CD4-positive, alpha-beta memory T cell (primary cell): ENCODE measurements around the gene USP6NL. TPM values are rescaled to one million over a fixed set of nuclear protein-coding genes. Genes with fewer than 3 reads are reported as not detected.

ENCODE experiments used
- CTCF ChIA-PET: fragments of 350-600 bp; sonication (Branson Sonifier 250); formaldehyde crosslinking; loops from one replicate; lab custom pipeline; 2021; ENCODE audit warnings: inconsistent platforms; ENCODE audit not compliant: partially characterized antibody; lab: Charles Lee
- POLR2A ChIA-PET: fragments of 350-600 bp; sonication (Branson Sonifier 250); formaldehyde crosslinking; loops from one replicate; lab custom pipeline; 2021; ENCODE audit not compliant: partially characterized antibody; lab: Charles Lee
- DNase-seq, 5 donors: peaks; one replicate each; pipeline versions ENCODE4 v3.0.0 to v3.0.0-alpha.2; 2020 to 2022; ENCODE audit warnings: mixed read lengths in 1 of 5
- H3K27ac ChIP-seq: one replicate; pipeline ENCODE4 v1.7.0; 2013; ENCODE audit warnings: low read depth, low read length
- H3K27me3 ChIP-seq: 2 replicates; pipeline ENCODE4 v1.7.0; 2013; ENCODE audit warnings: mild to moderate bottlenecking, low read length, moderate library complexity; ENCODE audit not compliant: insufficient read depth
- H3K36me3 ChIP-seq: 2 replicates; pipeline ENCODE4 v1.7.0; 2013; ENCODE audit warnings: mild to moderate bottlenecking, low read length, moderate library complexity; ENCODE audit not compliant: insufficient read depth
- H3K4me1 ChIP-seq: 2 replicates; pipeline ENCODE4 v1.7.0; 2013; ENCODE audit warnings: mild to moderate bottlenecking, low read length, moderate library complexity; ENCODE audit not compliant: insufficient read depth
- H3K4me3 ChIP-seq, 2 donors: one replicate each; pipeline ENCODE4 v1.7.0; 2013; ENCODE audit warnings: low read length in 2 of 2, mild to moderate bottlenecking in 1 of 2
- H3K9me3 ChIP-seq, 2 donors: one replicate each; pipeline ENCODE4 v1.7.0; 2013; ENCODE audit warnings: low read length in 2 of 2, control low read depth in 1 of 2; ENCODE audit not compliant: control insufficient read depth in 1 of 2
- H3K27ac Mint-ChIP-seq, 7 donors: one replicate each; pipeline ENCODE4 v1.8.0; 2020 to 2021; ENCODE audit warnings: mixed read lengths in 7 of 7, mild to moderate bottlenecking in 6 of 7, inconsistent platforms in 3 of 7, moderate library complexity in 3 of 7
- H3K27me3 Mint-ChIP-seq, 2 donors: one replicate each; pipeline ENCODE4 v1.8.0; 2020 to 2021; ENCODE audit warnings: mixed read lengths in 2 of 2
- H3K36me3 Mint-ChIP-seq, 2 donors: one replicate each; pipeline ENCODE4 v1.8.0; 2020 to 2021; ENCODE audit warnings: mixed read lengths in 2 of 2, inconsistent platforms in 1 of 2, mild to moderate bottlenecking in 1 of 2
- H3K4me1 Mint-ChIP-seq, 4 donors: one replicate each; pipeline ENCODE4 v1.8.0; 2020 to 2021; ENCODE audit warnings: mixed read lengths in 4 of 4, mild to moderate bottlenecking in 1 of 4
- H3K4me3 Mint-ChIP-seq, 8 donors: one replicate each; pipeline ENCODE4 v1.8.0; 2020 to 2021; ENCODE audit warnings: mixed read lengths in 8 of 8, mild to moderate bottlenecking in 7 of 8, moderate library complexity in 6 of 8, inconsistent platforms in 3 of 8
- H3K9me3 Mint-ChIP-seq, 8 donors: one replicate each; pipeline ENCODE4 v1.8.0; 2020 to 2021; ENCODE audit warnings: mixed read lengths in 8 of 8, mild to moderate bottlenecking in 5 of 8, inconsistent platforms in 3 of 8, moderate library complexity in 1 of 8
- intact Hi-C: fragments of 100-400 bp; cut with micrococcal nuclease; formaldehyde crosslinking; loops from one replicate; pipeline ENCODE4 v1.15.1; 2023
- polyA plus RNA-seq, 2 donors: library from polyadenylated mRNA; unstranded; fragments of 300-500 nt; fragmentation: Illumina TruSeq; gene quantifications; one replicate each; pipeline ENCODE4 v1.2.3, GENCODE V29; 2021
- total RNA-seq, 2 experiments: library from RNA; stranded (reverse); gene quantifications; one replicate each; pipeline ENCODE4 v1.2.3, GENCODE V29; 2021

Gene USP6NL
- total and polyA plus RNA-seq, 4 experiments from 2014 or later: 2.2 to 4.8 (median 3.3) TPM

DNA sequence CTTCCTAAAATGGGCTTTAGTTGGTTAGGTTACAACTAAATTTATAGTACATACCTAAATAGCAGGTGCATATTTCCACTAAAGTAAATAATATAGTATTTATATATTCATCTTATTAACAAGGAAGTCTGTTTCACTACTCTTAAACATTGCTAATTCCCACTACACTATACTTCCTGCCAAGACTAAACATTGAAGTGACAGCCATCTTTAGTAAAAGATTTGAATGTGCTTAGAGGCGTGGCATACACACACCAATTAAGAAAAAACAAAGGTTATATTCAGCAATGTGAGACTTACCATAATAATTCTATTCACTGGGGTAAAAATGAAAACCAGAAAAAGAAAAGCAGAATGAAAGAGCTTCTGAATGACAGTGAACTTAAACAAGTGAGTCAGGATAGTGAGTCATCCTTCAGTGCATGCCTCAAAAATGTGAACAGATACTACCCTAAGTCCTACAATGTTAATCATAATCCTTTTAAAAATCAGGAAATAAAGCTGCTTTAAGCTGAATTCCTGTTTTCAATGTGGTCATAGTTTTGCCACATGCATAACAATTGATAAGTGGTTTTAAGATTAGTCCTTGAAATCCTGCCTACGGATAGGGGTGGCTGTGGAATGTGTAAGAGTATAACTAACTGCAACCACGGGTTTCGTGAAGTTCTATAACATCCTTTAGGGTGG, 59.4 kb downstream of the USP6NL start:
- Histone ChIP-seq H3K4me1 (no peaks in the 10 kb centered on the region), H3K27ac (no peak overlapping the region), H3K4me3 (no peak overlapping the region), H3K27me3 (no peaks in the 10 kb centered on the region), H3K9me3 (no peaks in the 10 kb centered on the region), H3K36me3 (no peaks in the 10 kb centered on the region)
- CTCF ChIA-PET: no interaction called here
- Mint-ChIP-seq H3K9me3 (peaks cover 0 to 4% (median 0%) of the 10 kb centered on the region in 8 donors), H3K4me1 (peaks cover 0 to 9% (median 3%) of the 10 kb centered on the region in 4 donors), H3K27me3 (peaks cover 1 to 3% of the 10 kb centered on the region in 2 donors), H3K27ac (no peak overlapping the region), H3K4me3 (no peak overlapping the region), H3K36me3 (no peaks in the 10 kb centered on the region)
- POLR2A ChIA-PET: no interaction called here
- intact Hi-C loops: no loop called here
- no peak for DNase-seq

DNA sequence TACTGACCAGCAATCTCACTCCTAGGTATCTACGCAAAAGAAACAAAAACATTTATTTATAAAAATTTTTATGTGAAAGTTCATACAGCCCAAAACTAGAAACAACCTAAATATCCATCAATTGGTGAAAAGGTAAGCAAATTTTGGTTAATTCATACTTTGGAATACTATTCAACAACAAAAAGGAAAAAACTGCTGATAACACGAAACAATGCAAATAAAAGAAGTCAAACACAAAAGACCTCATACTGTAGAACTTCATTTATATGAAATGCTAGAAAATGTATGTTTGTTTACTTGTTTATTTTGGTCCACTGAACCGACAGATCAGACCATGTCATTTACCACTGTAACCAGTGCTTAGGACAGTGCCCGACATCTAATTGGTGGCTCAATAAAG, 60.3 kb downstream of the USP6NL start:
- H3K27me3 Mint-ChIP-seq: peaks cover 1 to 3% of the 10 kb centered on the region in 2 donors
- intact Hi-C loops: no loop called here
- no peak for DNase-seq
- no peaks in the 10 kb centered on the region for H3K27me3 ChIP-seq
- ChIA-PET CTCF (no interaction called here), POLR2A (no interaction called here)
- no peaks in the 10 kb centered on the region for H3K36me3 ChIP-seq
- no peak overlapping the region for H3K27ac Mint-ChIP-seq
- H3K4me3 ChIP-seq: no peak overlapping the region
- H3K9me3 ChIP-seq: no peaks in the 10 kb centered on the region
- no peaks in the 10 kb centered on the region for H3K36me3 Mint-ChIP-seq
- H3K9me3 Mint-ChIP-seq: peaks cover 0 to 4% (median 0%) of the 10 kb centered on the region in 8 donors
- peaks cover 0 to 9% (median 3%) of the 10 kb centered on the region in 4 donors for H3K4me1 Mint-ChIP-seq
- no peak overlapping the region for H3K4me3 Mint-ChIP-seq
- no peak overlapping the region for H3K27ac ChIP-seq
- no peaks in the 10 kb centered on the region for H3K4me1 ChIP-seq

DNA sequence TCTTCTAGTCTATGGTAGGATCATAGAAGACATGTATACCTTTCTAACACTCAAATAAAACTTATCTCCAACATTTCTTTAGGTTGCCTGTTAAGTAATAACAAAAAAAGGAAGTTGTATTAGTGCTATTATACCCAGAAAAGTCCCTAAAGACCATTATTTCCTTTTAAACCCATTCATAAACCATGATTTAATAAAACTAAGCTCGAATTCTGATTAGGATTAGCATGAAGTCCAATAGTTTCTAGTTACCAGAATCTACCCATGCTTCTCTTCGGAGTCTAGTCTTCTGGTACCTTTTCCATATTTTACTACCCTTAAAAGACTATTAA, 62.7 kb downstream of the USP6NL start:
- CTCF ChIA-PET: interaction anchor here (1.7 kb wide), 1 partner anchor 13 kb away, joined by 3 read pairs; no protein-coding TSS in a partner anchor
- POLR2A ChIA-PET: no interaction called here
- Histone ChIP-seq H3K27me3 (no peaks in the 10 kb centered on the region), H3K4me3 (no peak overlapping the region), H3K9me3 (no peaks in the 10 kb centered on the region), H3K4me1 (no peaks in the 10 kb centered on the region), H3K27ac (no peak overlapping the region), H3K36me3 (no peaks in the 10 kb centered on the region)
- H3K4me3 Mint-ChIP-seq: no peak overlapping the region
- peaks cover 0 to 1% of the 10 kb centered on the region in 2 donors for H3K27me3 Mint-ChIP-seq
- peaks cover 0 to 2% (median under 1%) of the 10 kb centered on the region in 4 donors for H3K4me1 Mint-ChIP-seq
- no peak overlapping the region for H3K27ac Mint-ChIP-seq
- no peaks in the 10 kb centered on the region for H3K36me3 Mint-ChIP-seq
- DNase-seq: no peak
- no peaks in the 10 kb centered on the region for H3K9me3 Mint-ChIP-seq
- intact Hi-C loops: no loop called here

DNA sequence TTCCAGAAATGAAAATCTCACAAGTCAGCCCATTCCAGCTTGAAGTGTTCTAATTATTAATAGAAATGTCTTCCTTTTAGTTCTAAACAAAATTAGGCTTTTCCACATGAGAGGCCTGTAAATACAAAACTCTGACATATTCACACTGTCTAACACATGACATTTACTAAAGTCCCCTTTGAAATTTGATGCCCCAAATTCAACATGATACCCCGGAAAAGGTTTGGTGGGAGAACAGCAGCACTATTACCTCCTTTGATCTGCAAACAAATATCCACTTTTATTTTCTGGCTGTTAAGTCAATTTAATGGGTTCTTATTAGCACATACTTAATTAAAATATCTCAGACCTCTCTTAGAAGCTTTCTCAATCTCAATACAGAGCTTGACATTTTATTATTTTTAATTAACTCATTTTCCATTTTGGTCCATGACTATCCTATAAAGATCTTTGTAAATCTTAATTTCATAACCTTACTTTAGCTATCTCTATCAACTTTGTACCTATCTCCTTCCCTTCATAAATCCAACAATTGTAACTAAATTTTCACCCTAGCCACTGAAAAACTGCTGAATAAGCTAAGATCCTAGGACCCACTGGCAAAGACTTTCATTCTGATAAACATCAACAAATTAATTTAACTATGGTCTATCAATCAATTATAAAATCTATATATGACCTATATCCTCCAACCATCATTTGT, 63.2 kb downstream of the USP6NL start:
- no peaks in the 10 kb centered on the region for H3K9me3 ChIP-seq
- Mint-ChIP-seq H3K27ac (no peak overlapping the region), H3K36me3 (no peaks in the 10 kb centered on the region), H3K27me3 (peaks cover 0 to 1% of the 10 kb centered on the region in 2 donors), H3K9me3 (no peaks in the 10 kb centered on the region), H3K4me1 (peaks cover 0 to 2% (median 0%) of the 10 kb centered on the region in 4 donors), H3K4me3 (no peak overlapping the region)
- no peak for DNase-seq
- no peaks in the 10 kb centered on the region for H3K27me3 ChIP-seq
- no peaks in the 10 kb centered on the region for H3K4me1 ChIP-seq
- ChIA-PET CTCF (interaction anchor here (1.7 kb wide), 1 partner anchor 12 kb away, joined by 3 read pairs; no protein-coding TSS in a partner anchor), POLR2A (no interaction called here)
- no peak overlapping the region for H3K4me3 ChIP-seq
- intact Hi-C loops: no loop called here
- H3K36me3 ChIP-seq: no peaks in the 10 kb centered on the region
- H3K27ac ChIP-seq: no peak overlapping the region

DNA sequence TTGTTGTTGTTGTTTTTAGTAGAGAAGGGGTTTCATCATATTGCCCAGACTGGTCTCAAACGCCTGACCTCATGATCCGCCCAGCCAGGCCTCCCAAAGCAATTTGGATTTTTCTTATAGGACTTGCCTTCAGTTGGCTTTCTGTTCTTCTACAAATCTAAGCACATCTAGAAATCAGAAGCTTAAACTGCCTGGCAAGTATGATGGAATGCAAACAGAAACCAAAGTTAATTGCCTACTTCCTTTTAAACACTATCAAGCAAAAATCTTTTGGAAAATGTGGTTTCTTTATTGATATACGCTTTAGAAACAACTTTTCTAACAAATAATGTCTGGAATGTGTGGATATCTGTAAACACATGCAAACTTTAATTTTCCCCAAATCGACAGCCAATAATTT, 64.9 kb downstream of the USP6NL start:
- Histone ChIP-seq H3K27me3 (no peaks in the 10 kb centered on the region), H3K4me1 (no peaks in the 10 kb centered on the region), H3K36me3 (no peaks in the 10 kb centered on the region), H3K9me3 (no peaks in the 10 kb centered on the region), H3K27ac (no peak overlapping the region), H3K4me3 (no peak overlapping the region)
- ChIA-PET CTCF (no interaction called here), POLR2A (no interaction called here)
- DNase-seq: no peak
- no peak overlapping the region for H3K4me3 Mint-ChIP-seq
- H3K27ac Mint-ChIP-seq: no peak overlapping the region
- H3K27me3 Mint-ChIP-seq: peaks cover 0 to 1% of the 10 kb centered on the region in 2 donors
- intact Hi-C loops: no loop called here
- no peaks in the 10 kb centered on the region for H3K36me3 Mint-ChIP-seq
- H3K9me3 Mint-ChIP-seq: no peaks in the 10 kb centered on the region
- H3K4me1 Mint-ChIP-seq: no peaks in the 10 kb centered on the region

DNA sequence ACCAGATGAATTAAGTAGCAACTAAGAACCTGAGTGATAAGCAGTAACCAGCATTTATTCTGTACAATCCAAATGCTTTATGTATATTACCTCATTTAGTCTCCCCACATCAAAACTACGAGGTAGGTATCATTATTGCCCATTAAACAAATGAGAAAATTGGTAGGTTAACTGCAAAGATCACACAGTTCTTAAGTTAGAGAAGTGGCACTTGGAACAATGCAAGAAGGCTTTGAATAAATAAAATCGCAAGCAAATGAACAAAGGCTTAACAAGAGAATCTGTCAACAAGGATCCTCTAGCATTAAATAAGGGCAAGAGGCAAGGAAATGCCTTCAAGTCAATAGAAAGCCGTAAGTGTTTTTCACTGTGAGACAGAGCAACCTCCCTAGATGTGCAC, 70.2 kb downstream of the USP6NL start:
- H3K9me3 ChIP-seq: no peaks in the 10 kb centered on the region
- H3K36me3 Mint-ChIP-seq: no peaks in the 10 kb centered on the region
- DNase-seq: no peak
- no peaks in the 10 kb centered on the region for H3K27me3 ChIP-seq
- ChIA-PET POLR2A (no interaction called here), CTCF (no interaction called here)
- H3K27ac Mint-ChIP-seq: no peak overlapping the region
- no peak overlapping the region for H3K4me3 Mint-ChIP-seq
- intact Hi-C loops: no loop called here
- H3K27me3 Mint-ChIP-seq: peaks cover 0 to 2% of the 10 kb centered on the region in 2 donors
- no peaks in the 10 kb centered on the region for H3K36me3 ChIP-seq
- no peak overlapping the region for H3K27ac ChIP-seq
- no peaks in the 10 kb centered on the region for H3K4me1 ChIP-seq
- no peaks in the 10 kb centered on the region for H3K9me3 Mint-ChIP-seq
- H3K4me3 ChIP-seq: no peak overlapping the region
- no peaks in the 10 kb centered on the region for H3K4me1 Mint-ChIP-seq

DNA sequence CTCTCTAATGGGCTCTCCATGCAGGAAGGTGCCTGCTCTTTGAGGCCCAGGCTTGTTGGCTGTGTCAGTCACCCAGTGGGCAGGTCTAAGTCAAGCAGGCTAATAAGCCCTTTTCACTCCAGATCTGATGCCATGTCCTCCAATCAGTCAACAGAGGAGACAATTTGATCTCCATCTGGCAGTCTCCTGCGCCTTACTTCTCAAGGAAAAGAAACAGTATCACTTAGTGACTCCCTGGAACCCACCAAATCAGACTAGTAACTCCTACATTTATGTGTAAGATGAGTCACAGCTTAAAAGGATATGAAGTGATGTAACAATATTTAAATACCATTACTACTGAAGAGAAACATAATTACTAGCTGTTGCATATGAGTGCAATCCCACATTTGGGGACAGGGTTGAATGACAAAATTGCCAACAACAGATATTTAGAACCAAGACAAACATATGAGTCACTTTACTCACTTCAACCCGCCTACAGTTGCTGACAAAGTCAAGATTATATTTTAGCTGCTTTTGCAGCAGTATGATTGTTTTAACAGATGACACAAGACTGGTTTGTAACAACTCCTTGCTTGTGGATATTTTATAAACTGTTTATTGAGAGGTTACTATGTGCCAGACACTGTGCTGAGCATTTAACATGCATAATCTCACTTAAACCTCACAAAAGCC, 72.1 kb downstream of the USP6NL start:
- H3K9me3 ChIP-seq: no peaks in the 10 kb centered on the region
- no peak overlapping the region for H3K27ac ChIP-seq
- intact Hi-C loops: no loop called here
- CTCF ChIA-PET: no interaction called here
- H3K4me1 ChIP-seq: no peaks in the 10 kb centered on the region
- Mint-ChIP-seq H3K36me3 (no peaks in the 10 kb centered on the region), H3K27ac (no peak overlapping the region), H3K4me1 (no peaks in the 10 kb centered on the region), H3K9me3 (no peaks in the 10 kb centered on the region), H3K27me3 (peaks cover 3 to 4% of the 10 kb centered on the region in 2 donors), H3K4me3 (no peak overlapping the region)
- POLR2A ChIA-PET: no interaction called here
- no peaks in the 10 kb centered on the region for H3K36me3 ChIP-seq
- no peaks in the 10 kb centered on the region for H3K27me3 ChIP-seq
- no peak for DNase-seq
- H3K4me3 ChIP-seq: no peak overlapping the region
